ENCODE data around the gene PUM1. TPM values are rescaled to one million over a fixed set of nuclear protein-coding genes. Genes with fewer than 3 reads are reported as not detected.

Gene PUM1
- total RNA-seq, 4 donors from 2014 or later: 118 to 191 (median 132) TPM

GRCh38 chr1:31003613-31004230, 61.8 kb downstream of the PUM1 start:
- no peaks in the 10 kb centered on the region for H3K36me3 ChIP-seq
- no peaks in the 10 kb centered on the region for H3K9me3 ChIP-seq
- TF ChIP-seq CTCF (IDR thresholded peaks at IDR 0.05) (no peak), POLR2A (IDR thresholded peaks at IDR 0.05) (no peak)
- H3K4me1 ChIP-seq: peaks cover 62 to 76% of the 10 kb centered on the region in 2 donors
- H3K4me3 ChIP-seq (replicated peaks in 1 of 3): no peak overlapping the region
- H3K27ac ChIP-seq: peak overlapping the region; percentile 26 to 61 (median 47)
- intact Hi-C loops (cut with DNase I): no loop called here
- WGBS, 2 donors: 84 to 85% methylated on average over 6 of the region's 6 CpGs
- no peaks in the 10 kb centered on the region for H3K27me3 ChIP-seq
- no peak for DNase-seq

GRCh38 chr1:31000301-31000700, 65.2 kb downstream of the PUM1 start:
- no peak overlapping the region for H3K4me3 ChIP-seq (replicated peaks in 1 of 3)
- no peak for DNase-seq
- H3K27ac ChIP-seq: peak overlapping the region in 1 of 3 donors; percentile 28
- intact Hi-C loops (cut with DNase I): no loop called here
- 79 to 87% methylated on average over 2 of the region's 2 CpGs for WGBS, 2 donors
- no peaks in the 10 kb centered on the region for H3K27me3 ChIP-seq
- no peak for TF ChIP-seq POLR2A (IDR thresholded peaks at IDR 0.05)
- no peak for TF ChIP-seq CTCF (IDR thresholded peaks at IDR 0.05)
- H3K9me3 ChIP-seq: no peaks in the 10 kb centered on the region
- peaks cover 66 to 80% of the 10 kb centered on the region in 2 donors for H3K4me1 ChIP-seq
- no peaks in the 10 kb centered on the region for H3K36me3 ChIP-seq

GRCh38 chr1:30998887-30999286, 66.6 kb downstream of the PUM1 start:
- Histone ChIP-seq H3K36me3 (no peaks in the 10 kb centered on the region), H3K4me3 (replicated peaks in 1 of 3) (no peak overlapping the region), H3K27ac (peak overlapping the region; percentile 18 to 72 (median 45)), H3K9me3 (no peaks in the 10 kb centered on the region), H3K27me3 (no peaks in the 10 kb centered on the region), H3K4me1 (peaks cover 65 to 74% of the 10 kb centered on the region in 2 donors)
- TF ChIP-seq POLR2A (IDR thresholded peaks at IDR 0.05) (no peak), CTCF (IDR thresholded peaks at IDR 0.05) (no peak)
- 96% methylated on average over 1 of the region's 1 CpG for WGBS, 2 donors
- no peak for DNase-seq
- intact Hi-C loops (cut with DNase I): no loop called here

GRCh38 chr1:30998171-30998570, 67.3 kb downstream of the PUM1 start:
- Histone ChIP-seq H3K36me3 (no peaks in the 10 kb centered on the region), H3K4me3 (replicated peaks in 1 of 3) (no peak overlapping the region), H3K4me1 (peaks cover 60 to 67% of the 10 kb centered on the region in 2 donors), H3K9me3 (no peaks in the 10 kb centered on the region), H3K27ac (peak overlapping the region; percentile 45 to 74 (median 72)), H3K27me3 (no peaks in the 10 kb centered on the region)
- intact Hi-C loops (cut with DNase I): no loop called here
- 96 to 97% methylated on average over 5 of the region's 5 CpGs for WGBS, 2 donors
- TF ChIP-seq POLR2A (IDR thresholded peaks at IDR 0.05) (no peak), CTCF (IDR thresholded peaks at IDR 0.05) (no peak)
- DNase-seq: no peak

GRCh38 chr1:30997463-30998057, 68.0 kb downstream of the PUM1 start:
- no peaks in the 10 kb centered on the region for H3K9me3 ChIP-seq
- intact Hi-C loops (cut with DNase I): no loop called here
- WGBS, 2 donors: 92% methylated on average over 9 of the region's 9 CpGs
- peaks cover 0 to 3% of the 10 kb centered on the region in 2 donors for H3K36me3 ChIP-seq
- H3K27me3 ChIP-seq: no peaks in the 10 kb centered on the region
- peak overlapping the region; percentile 72 to 75 (median 74) for H3K27ac ChIP-seq
- no peak overlapping the region for H3K4me3 ChIP-seq (replicated peaks in 1 of 3)
- DNase-seq: no peak
- TF ChIP-seq CTCF (IDR thresholded peaks at IDR 0.05) (no peak), POLR2A (IDR thresholded peaks at IDR 0.05) (no peak)
- H3K4me1 ChIP-seq: peaks cover 57 to 66% of the 10 kb centered on the region in 2 donors

Measured in thyroid gland (tissue), 4 donors.